Stimulated activated naive CD8-positive, alpha-beta T cell treated with anti-CD3 and anti-CD28 coated beads, Interleukin-15, Interleukin-2, amounts not matched to agents 100 ng/mL and 50 ng/mL, for 24 hours (primary cell): Measurements from ENCODE around the gene SEMA4C.
A peak's percentile ranks its signal among the peaks of the same experiment; 100 is the strongest.

Experiments used
- H3K27ac Mint-ChIP-seq: one replicate; pipeline ENCODE4 v1.8.0; 2021; ENCODE audit warnings: mild to moderate bottlenecking, mixed read lengths
- H3K27me3 Mint-ChIP-seq: one replicate; pipeline ENCODE4 v1.8.0; 2021; ENCODE audit warnings: mixed read lengths
- H3K36me3 Mint-ChIP-seq: one replicate; pipeline ENCODE4 v1.8.0; 2021; ENCODE audit warnings: low read depth, mixed read lengths
- H3K4me1 Mint-ChIP-seq: one replicate; pipeline ENCODE4 v1.8.0; 2021; ENCODE audit warnings: low read depth, mixed read lengths
- H3K4me3 Mint-ChIP-seq: one replicate; pipeline ENCODE4 v1.8.0; 2021; ENCODE audit warnings: mild to moderate bottlenecking, mixed read lengths
- H3K9me3 Mint-ChIP-seq: one replicate; pipeline ENCODE4 v1.8.0; 2021; ENCODE audit warnings: mixed read lengths

SEMA4C gene, protein sequence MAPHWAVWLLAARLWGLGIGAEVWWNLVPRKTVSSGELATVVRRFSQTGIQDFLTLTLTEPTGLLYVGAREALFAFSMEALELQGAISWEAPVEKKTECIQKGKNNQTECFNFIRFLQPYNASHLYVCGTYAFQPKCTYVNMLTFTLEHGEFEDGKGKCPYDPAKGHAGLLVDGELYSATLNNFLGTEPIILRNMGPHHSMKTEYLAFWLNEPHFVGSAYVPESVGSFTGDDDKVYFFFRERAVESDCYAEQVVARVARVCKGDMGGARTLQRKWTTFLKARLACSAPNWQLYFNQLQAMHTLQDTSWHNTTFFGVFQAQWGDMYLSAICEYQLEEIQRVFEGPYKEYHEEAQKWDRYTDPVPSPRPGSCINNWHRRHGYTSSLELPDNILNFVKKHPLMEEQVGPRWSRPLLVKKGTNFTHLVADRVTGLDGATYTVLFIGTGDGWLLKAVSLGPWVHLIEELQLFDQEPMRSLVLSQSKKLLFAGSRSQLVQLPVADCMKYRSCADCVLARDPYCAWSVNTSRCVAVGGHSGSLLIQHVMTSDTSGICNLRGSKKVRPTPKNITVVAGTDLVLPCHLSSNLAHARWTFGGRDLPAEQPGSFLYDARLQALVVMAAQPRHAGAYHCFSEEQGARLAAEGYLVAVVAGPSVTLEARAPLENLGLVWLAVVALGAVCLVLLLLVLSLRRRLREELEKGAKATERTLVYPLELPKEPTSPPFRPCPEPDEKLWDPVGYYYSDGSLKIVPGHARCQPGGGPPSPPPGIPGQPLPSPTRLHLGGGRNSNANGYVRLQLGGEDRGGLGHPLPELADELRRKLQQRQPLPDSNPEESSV

DNA sequence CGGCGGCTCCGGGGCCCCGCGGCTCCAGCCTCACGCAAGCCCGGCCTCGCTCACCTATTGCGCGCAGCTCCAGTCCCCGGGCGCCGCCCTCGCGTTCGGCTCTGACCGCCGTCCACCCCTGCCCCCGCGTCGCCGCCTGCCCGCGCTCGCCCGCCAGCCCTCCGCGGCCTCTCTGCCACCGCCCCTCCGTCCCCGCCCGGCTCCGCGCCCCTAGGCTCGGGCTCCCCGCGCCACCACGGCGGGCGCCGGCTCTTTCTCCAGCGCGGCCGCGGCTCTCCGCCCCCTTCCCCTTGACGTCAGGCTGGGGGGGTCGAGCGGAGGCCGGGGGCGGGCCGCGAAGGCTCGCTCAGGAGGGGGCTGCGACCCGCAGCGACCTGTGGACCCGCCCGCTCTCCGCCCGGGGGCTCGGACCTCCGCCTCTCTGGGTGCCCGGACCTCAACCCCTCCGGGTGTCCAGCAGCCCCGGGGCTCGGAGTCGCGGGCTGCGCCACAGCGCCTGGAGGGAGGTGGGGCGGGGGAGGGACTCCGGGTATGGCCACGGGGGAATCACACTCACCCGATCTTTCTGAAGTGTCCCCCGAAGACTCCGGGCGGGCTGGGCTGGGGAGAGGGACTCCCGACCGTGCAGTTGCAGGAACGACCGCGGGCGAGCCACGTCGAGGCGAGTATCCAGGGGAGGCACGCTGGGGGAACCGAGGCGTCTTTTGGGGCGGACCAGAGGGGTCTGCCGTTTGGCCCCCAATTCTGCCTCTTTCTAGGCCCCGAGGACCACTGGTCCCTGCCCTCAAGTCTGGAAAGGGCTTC lies at the start of gene SEMA4C:
SEMA4C (minus strand) TSS at position 259 of the 804 bp plus-strand sequence. CDS start 2,194 bp downstream, outside the sequence.
- H3K36me3 Mint-ChIP-seq = peaks cover 4% of the 10 kb centered on the region
- H3K9me3 Mint-ChIP-seq = no peaks in the 10 kb centered on the region
- peaks cover 54% of the 10 kb centered on the region for H3K4me1 Mint-ChIP-seq
- H3K27me3 Mint-ChIP-seq = peaks cover 6% of the 10 kb centered on the region
- peak within 1 kb of the TSS; percentile 73 for H3K4me3 Mint-ChIP-seq
- H3K27ac Mint-ChIP-seq = peak within 1 kb of the TSS; percentile 74

DNA sequence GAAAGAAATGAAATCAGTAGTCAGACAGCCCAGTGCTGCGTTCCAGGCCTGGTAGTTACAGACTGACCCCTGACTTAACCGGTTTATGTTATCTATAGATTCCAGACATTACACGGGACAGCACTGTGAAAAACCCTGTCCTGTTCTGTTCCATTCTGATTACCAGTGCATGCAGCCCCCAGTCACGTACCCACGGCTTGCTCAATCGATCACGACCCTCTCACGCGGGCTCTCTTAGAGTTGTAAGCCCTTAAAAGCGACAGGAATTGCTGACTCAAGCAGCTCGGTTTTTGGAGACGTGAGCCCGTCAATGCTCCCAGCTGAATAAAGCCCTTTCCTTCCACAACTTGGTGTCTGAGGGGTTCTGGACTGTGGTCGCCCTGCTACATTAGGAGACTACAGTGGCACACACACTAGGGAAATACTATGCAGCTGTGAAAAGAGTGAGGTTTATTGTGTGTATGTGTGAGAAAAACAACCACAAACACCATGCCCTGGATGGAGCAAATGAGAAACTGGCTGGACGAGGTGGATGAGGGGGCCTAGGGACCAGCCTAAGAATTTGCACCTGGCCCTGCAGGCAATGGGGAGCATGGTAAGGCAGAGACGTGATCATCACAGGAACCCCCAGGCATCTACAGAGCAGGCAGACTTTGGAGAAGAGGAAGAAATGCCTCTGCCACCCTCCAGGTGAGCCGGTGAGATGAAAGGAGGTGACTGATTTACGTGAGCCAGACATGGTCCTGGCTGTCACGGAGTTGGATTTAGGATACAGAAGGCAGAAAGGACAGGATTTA lies 49.1 kb upstream of the SEMA4C start:
- no peaks in the 10 kb centered on the region for H3K27me3 Mint-ChIP-seq
- peaks cover 13% of the 10 kb centered on the region for H3K36me3 Mint-ChIP-seq
- H3K9me3 Mint-ChIP-seq = peaks cover 14% of the 10 kb centered on the region
- peaks cover 30% of the 10 kb centered on the region for H3K4me1 Mint-ChIP-seq
- H3K4me3 Mint-ChIP-seq = no peak overlapping the region
- H3K27ac Mint-ChIP-seq = no peak overlapping the region

DNA sequence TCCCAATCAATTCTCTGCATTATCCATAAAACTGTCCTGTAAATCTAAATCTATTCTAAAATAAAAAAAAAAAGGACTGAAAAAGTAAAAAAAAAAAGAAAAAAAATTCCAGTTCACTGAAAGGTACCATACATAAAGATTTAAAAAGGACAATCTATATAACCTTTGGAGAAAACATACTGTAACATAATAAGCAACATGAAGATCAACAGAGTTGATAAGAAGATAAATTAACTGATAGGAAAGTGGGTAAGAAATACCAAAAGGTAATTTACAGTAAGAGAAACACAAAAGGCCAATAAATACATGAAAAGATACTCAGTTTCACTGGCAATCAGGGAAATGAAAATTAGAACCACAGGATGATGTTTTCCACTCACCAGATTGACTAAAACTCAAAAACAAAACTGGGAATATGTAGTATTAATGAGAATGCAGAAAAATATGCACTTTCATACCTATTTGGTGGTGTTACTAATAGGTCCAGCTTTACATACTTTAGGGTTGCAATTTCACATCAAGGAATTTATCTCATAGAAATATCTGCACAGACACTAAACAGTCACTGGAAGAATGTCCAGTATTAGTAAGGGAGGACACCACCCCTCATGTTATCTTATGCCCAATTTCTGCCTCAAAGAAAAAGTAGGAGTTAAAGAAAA lies 48.3 kb upstream of the SEMA4C start:
- Mint-ChIP-seq H3K4me3 (no peak overlapping the region), H3K27me3 (no peaks in the 10 kb centered on the region), H3K36me3 (peaks cover 13% of the 10 kb centered on the region), H3K4me1 (peaks cover 30% of the 10 kb centered on the region), H3K9me3 (peaks cover 14% of the 10 kb centered on the region), H3K27ac (no peak overlapping the region)

DNA sequence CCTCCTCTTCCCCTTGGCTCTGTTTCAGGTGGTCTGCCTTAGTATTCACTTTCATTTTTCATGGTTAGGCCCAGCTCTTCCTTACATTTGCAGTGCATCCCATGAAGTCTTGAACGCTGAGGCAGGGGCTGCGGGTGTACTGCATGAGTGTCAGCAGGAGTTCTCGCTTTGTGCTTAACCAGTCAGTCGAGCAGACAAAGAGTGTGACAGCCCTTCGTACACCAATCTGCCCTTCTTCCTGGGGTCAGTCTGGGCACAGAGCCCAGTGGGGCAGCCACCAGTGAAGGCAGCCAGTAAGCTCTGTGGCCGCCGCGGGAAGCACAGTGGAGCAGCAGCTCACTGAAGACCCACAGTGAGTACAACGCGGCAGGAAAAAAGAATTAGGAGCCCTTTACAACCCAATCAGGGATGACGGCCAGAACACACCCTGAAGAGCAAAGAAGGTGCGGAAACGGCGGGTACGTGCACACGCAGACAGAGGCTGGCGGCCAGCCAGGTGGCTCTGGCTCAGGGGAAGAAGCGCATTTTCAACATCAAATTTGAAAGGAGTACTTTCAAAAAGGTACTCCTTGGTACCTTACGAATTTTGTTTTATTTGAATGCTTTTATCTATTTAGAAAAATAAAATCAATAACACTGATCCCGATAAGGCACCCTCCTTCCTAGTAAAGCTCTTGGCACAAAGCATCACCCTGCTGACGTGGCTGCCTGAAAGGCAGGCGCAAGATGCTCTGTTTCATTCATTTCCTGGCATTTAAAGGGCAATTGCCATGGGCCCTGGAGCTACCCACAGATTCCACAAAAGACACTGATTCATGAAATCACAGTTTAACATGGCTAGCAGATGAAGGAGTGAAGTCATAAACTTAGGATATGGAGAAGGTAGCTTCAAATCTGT lies 47.0 kb upstream of the SEMA4C start:
- H3K4me1 Mint-ChIP-seq = peaks cover 37% of the 10 kb centered on the region
- H3K9me3 Mint-ChIP-seq = peaks cover 14% of the 10 kb centered on the region
- H3K4me3 Mint-ChIP-seq = no peak overlapping the region
- H3K27me3 Mint-ChIP-seq = no peaks in the 10 kb centered on the region
- H3K27ac Mint-ChIP-seq = no peak overlapping the region
- H3K36me3 Mint-ChIP-seq = peaks cover 13% of the 10 kb centered on the region

DNA sequence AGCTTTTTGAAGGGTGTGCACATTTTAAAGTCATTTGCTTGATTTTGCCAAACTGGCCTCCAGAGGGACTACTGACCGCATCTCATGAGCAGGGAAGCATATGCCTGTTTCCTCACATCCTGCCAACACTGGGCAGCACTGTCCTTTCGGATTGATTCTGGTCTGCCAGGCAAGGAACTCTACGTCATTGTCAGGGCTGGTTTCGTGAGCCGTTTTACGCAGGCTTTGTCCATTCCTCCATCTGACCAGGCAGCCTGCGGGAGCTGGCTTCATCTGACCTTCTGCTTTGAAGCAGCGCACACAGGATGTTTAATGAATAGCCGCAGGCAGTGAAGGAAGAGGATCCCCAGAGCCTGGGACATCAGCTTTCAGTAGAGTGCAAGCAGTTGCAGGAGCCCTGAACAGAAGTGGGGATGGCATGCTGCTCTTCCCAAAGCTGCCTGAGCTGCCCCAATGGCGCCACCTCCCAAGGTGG lies 46.3 kb upstream of the SEMA4C start:
- H3K27ac Mint-ChIP-seq = no peak overlapping the region
- H3K9me3 Mint-ChIP-seq = peaks cover 14% of the 10 kb centered on the region
- peaks cover 13% of the 10 kb centered on the region for H3K36me3 Mint-ChIP-seq
- H3K4me1 Mint-ChIP-seq = peaks cover 43% of the 10 kb centered on the region
- H3K27me3 Mint-ChIP-seq = no peaks in the 10 kb centered on the region
- no peak overlapping the region for H3K4me3 Mint-ChIP-seq

DNA sequence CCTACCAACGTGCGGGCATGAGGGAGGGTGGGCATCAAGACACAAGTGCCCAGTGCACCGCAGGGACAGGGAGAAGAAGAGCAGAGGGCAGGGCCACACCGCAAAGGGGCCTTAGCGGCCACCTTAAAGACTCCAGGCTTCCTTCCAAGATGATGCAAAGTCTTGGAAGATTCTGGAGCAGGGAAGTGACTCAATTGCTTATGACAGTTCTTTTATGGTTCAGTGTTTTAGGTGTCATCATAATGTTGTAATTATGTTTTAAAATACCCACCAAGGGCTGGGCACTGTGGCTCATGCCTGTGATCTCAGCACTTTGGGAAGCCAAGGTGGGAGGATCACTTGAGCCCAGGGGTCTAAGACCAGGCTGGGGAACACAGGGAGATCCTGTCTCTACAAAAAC lies 44.5 kb upstream of the SEMA4C start:
- H3K27ac Mint-ChIP-seq = peak overlapping the region; percentile 79
- no peaks in the 10 kb centered on the region for H3K27me3 Mint-ChIP-seq
- H3K9me3 Mint-ChIP-seq = peaks cover 14% of the 10 kb centered on the region
- H3K4me1 Mint-ChIP-seq = peaks cover 47% of the 10 kb centered on the region
- peak overlapping the region; percentile 61 for H3K4me3 Mint-ChIP-seq
- H3K36me3 Mint-ChIP-seq = peaks cover 13% of the 10 kb centered on the region

DNA sequence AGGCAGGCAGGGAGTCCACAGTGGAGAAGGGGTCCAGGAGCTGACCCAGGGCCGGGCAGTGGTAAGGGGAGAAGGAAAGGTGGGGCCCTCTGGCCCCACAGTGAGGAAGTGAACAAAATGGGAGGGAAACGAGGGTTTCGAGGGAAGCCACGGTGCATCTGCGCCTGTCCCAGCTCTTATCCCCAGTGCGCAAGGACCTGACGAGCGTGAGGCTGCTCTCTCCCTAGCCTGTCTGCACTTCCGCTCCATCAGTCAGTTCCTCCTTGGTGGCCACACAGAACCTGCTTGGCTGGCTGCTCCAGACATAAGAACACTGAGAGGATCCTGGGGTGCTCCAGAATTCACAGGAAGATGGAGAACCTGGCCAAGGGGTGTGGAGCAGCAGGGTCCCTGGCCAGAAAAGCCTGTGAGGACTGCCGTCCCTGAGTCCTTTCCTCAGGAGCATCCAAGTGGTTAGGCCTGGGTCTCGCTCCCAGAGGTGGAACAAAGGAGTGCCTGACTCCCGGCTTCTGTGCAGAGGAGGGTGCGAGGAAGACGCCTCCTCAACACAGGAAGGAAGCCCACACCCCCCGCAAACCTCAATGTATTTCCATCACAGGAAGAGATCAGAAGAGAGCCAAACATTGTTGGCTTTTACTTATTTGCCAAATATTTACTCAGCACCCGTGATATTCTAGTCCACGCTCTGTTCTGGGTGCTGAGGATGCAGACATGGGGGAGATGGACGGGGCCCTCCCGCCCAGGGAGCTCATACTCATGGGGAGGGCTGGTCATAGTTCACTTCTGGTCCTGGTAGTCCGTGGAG lies 43.7 kb upstream of the SEMA4C start:
- peaks cover 13% of the 10 kb centered on the region for H3K36me3 Mint-ChIP-seq
- H3K27ac Mint-ChIP-seq = peak overlapping the region; percentile 79
- H3K4me1 Mint-ChIP-seq = peaks cover 47% of the 10 kb centered on the region
- peaks cover 14% of the 10 kb centered on the region for H3K9me3 Mint-ChIP-seq
- no peaks in the 10 kb centered on the region for H3K27me3 Mint-ChIP-seq
- peak overlapping the region; percentile 61 for H3K4me3 Mint-ChIP-seq

DNA sequence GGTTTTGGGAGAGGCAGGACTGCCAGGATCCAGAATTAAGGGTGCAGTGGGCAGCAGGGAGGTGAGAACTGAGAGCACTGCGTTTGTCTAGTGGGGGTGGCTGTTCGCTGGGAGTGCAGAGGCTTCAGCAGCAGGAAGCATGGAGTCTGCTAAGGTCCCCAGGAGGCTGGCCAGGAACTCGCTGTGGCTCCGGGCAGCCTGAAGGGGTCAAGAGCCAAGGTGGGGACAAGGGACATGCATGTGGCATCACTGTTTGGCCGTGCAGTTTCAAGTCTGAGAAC lies 43.2 kb upstream of the SEMA4C start:
- peak overlapping the region; percentile 61 for H3K4me3 Mint-ChIP-seq
- H3K27ac Mint-ChIP-seq = peak overlapping the region; percentile 38
- H3K4me1 Mint-ChIP-seq = peaks cover 47% of the 10 kb centered on the region
- peaks cover 13% of the 10 kb centered on the region for H3K36me3 Mint-ChIP-seq
- H3K27me3 Mint-ChIP-seq = no peaks in the 10 kb centered on the region
- peaks cover 12% of the 10 kb centered on the region for H3K9me3 Mint-ChIP-seq

DNA sequence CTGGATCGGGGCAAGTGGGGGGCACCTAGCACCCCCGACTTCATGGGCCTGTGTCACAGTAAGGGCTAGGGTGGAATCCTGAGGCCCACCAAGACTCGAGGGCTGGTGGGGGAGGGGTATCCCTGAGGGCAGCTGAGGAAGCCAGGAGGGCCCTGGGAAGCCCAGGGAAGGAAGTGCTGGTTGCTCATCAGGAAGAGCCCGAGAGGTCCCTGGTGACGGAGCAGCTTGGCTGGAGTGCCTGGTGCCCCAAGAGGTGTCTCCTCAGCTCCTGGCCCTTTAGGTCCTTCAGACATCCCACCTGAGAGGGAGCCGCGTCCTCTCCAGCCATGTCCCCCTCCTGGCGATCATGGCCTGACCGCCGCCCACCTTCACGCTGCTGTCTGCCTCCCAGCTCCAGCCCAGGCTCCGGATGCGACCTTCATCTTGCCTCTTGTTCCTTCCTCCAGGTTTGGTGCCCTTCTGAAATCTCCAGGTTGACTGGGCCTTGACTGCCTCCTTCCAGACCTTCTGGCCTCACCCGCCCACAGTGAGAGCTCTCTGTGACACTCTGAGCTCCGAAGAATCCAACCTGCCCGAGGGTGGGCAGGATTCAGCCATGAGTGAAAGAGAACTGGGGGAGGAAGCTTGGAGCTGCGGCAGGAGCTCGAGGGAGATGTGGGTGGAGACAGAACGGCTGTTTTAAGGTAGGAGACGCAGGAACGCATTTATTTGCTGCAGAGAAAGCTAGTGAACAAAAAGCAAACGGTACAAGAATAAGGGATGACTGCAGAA lies 42.7 kb upstream of the SEMA4C start:
- peaks cover 47% of the 10 kb centered on the region for H3K4me1 Mint-ChIP-seq

DNA sequence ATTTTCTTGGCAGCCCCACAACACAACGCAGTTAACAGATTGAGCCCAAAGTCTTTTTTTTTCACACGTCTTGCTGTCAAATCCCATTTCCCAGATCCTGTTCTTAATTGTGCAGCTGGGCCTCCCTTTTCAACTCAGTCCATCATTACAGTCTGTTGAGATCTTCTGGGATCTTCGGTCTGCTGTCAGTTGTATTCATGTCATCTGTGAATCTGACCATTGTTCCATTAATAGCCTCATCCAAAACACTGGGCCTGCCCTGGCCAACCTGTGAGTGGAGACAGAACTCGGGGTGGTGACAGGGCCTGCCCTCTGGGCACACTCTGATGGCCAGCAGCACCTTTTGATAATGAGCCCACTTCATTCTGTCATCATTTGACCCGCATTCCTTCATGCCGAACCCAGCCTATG lies 39.7 kb upstream of the SEMA4C start:
- no peaks in the 10 kb centered on the region for H3K27me3 Mint-ChIP-seq
- H3K27ac Mint-ChIP-seq = no peak overlapping the region
- H3K9me3 Mint-ChIP-seq = no peaks in the 10 kb centered on the region
- H3K4me1 Mint-ChIP-seq = peaks cover 32% of the 10 kb centered on the region
- H3K36me3 Mint-ChIP-seq = no peaks in the 10 kb centered on the region
- no peak overlapping the region for H3K4me3 Mint-ChIP-seq

More for the DNA sequence above, 42.7 kb upstream of the SEMA4C start:
- H3K9me3 Mint-ChIP-seq = peaks cover 10% of the 10 kb centered on the region
- no peaks in the 10 kb centered on the region for H3K27me3 Mint-ChIP-seq
- H3K27ac Mint-ChIP-seq = peak overlapping the region; percentile 38
- H3K36me3 Mint-ChIP-seq = peaks cover 13% of the 10 kb centered on the region
- H3K4me3 Mint-ChIP-seq = peak overlapping the region; percentile 61

DNA sequence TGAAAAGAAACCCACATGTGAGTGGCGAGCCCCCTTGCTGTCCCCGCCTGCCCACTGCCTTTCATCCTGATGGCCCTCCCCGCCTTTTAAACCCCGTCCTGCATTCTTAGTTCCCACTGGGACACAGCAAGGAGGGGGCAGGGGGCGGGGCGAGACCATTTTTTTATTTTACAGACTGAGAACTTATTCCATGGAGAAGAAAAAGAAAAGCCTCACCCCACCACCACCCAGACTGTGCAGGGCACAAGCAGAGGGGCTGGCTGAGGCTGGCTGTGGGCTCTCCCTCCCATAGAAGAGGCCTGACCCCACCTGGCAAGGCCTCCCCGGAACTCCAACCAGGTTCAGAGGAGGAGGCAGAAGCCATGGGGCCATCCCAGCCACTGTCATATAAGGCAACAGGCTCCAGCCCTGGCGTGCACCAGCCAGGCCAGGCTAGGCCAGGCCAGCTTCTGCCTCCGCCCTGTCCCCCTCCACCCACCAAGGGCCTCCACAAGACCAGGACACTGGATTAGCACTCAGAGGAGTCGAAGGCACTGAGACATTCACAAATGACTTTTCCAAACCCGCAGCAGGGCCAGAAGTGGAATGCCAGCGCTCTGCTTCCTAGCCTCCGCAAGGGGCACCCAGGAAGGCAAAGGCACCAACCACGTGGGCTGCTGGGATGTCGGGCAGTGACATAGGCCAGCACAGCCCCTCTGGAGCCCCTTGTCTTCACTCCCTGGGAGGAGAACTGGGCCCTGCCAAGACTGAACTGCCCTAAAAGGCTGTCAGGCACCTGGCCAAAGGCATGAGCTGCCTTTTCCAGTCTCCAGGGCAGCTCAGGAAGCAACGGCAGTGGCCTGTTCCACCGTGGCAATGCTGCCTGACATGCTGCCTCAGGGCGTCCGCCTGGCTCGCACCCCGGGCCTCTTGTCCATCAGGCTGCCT lies 37.5 kb upstream of the SEMA4C start:
- H3K36me3 Mint-ChIP-seq = no peaks in the 10 kb centered on the region
- peaks cover 15% of the 10 kb centered on the region for H3K4me1 Mint-ChIP-seq
- no peaks in the 10 kb centered on the region for H3K27me3 Mint-ChIP-seq
- no peaks in the 10 kb centered on the region for H3K9me3 Mint-ChIP-seq
- no peak overlapping the region for H3K27ac Mint-ChIP-seq
- H3K4me3 Mint-ChIP-seq = no peak overlapping the region
